HG03342 (cell line): ENCODE results near the gene XXYLT1.

Experiments used
- ATAC-seq: cut with Tn5 transposase; IDR thresholded peaks from one replicate; pipeline ENCODE4 v1.9.1; 2021; ENCODE audit warnings: mild to moderate bottlenecking, moderate library complexity; ENCODE audit not compliant: unreplicated experiment

The XXYLT1 gene

GRCh38 chr3:195268576-195269309 is 2.2 kb downstream of the XXYLT1 start:
- ATAC-seq = no peak

- no peak for ATAC-seq
Observed at GRCh38 chr3:195267096-195267495, 3.9 kb downstream of the XXYLT1 start.

- no peak for ATAC-seq
Observed at GRCh38 chr3:195266428-195266827, 4.5 kb downstream of the XXYLT1 start.

- no peak for ATAC-seq
Observed at GRCh38 chr3:195265363-195265976, 5.5 kb downstream of the XXYLT1 start.

- ATAC-seq = no peak
Observed at GRCh38 chr3:195263925-195264600, 6.9 kb downstream of the XXYLT1 start.

GRCh38 chr3:195263193-195263924 is 7.6 kb downstream of the XXYLT1 start:
- ATAC-seq = no peak

GRCh38 chr3:195261925-195262324 is 9.0 kb downstream of the XXYLT1 start:
- ATAC-seq = no peak

GRCh38 chr3:195260280-195260905 is 10.6 kb downstream of the XXYLT1 start:
- ATAC-seq = peak; percentile 3

- peak; percentile 78 for ATAC-seq
Observed at GRCh38 chr3:195259475-195260279, 11.3 kb downstream of the XXYLT1 start.

- no peak for ATAC-seq
Observed at GRCh38 chr3:195259154-195259474, 11.8 kb downstream of the XXYLT1 start.

GRCh38 chr3:195258449-195259153 is 12.4 kb downstream of the XXYLT1 start:
- ATAC-seq = no peak

- no peak for ATAC-seq
Observed at GRCh38 chr3:195257454-195258448, 13.2 kb downstream of the XXYLT1 start.

- no peak for ATAC-seq
Observed at GRCh38 chr3:195256639-195257453, 14.1 kb downstream of the XXYLT1 start.

- no peak for ATAC-seq
Observed at GRCh38 chr3:195255571-195256501, 15.1 kb downstream of the XXYLT1 start.

GRCh38 chr3:195255176-195255500 is 15.8 kb downstream of the XXYLT1 start:
- no peak for ATAC-seq

GRCh38 chr3:195254454-195255175 is 16.3 kb downstream of the XXYLT1 start:
- ATAC-seq = no peak
